ENCODE measurements around the gene TTBK2. TPM values are rescaled to one million over a fixed set of nuclear protein-coding genes. Genes with fewer than 3 reads are reported as not detected.

The TTBK2 gene
- total RNA-seq, 1 experiment from 2014 or later = 4.2 TPM

GRCh38 chr15:42879443-42879842, 41.1 kb downstream of the TTBK2 start:
- DNase-seq = no peak
- no peaks in the 10 kb centered on the region for H3K27me3 ChIP-seq (ENCODE audit: control insufficient read depth, insufficient read depth, low read length)
- no peaks in the 10 kb centered on the region for H3K36me3 ChIP-seq (replicated peaks; ENCODE audit: control insufficient read depth, insufficient read depth, low read length)
- H3K4me3 ChIP-seq (ENCODE audit: insufficient read depth, low read depth, low read length) = no peak overlapping the region

- Histone ChIP-seq H3K36me3 (replicated peaks; ENCODE audit: control insufficient read depth, insufficient read depth, low read length) (no peaks in the 10 kb centered on the region), H3K27me3 (ENCODE audit: control insufficient read depth, insufficient read depth, low read length) (no peaks in the 10 kb centered on the region), H3K4me3 (ENCODE audit: insufficient read depth, low read depth, low read length) (no peak overlapping the region)
- no peak for DNase-seq
These were observed 44.4 kb downstream of the TTBK2 start for GRCh38 chr15:42876224-42876623.

DNA sequence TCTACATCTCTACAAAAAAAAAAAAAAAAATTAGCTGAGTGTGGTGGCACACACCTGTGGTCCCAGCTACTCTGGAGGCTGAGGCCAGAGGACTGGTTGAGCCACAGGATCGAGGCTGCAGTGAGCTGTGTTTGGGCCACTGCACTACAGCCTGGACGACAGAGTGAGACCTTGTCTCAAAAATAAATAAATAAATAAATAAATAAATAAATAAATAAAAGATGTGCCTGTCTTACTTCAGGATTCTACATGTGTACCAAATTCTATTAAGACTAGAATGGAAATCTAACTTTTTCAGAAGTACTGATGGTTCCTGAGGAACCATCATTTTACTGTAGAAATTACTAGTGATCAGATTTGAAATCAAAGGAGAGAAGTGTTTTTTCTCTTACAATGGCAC, 51.9 kb downstream of the TTBK2 start:
- Histone ChIP-seq H3K36me3 (replicated peaks; ENCODE audit: control insufficient read depth, insufficient read depth, low read length) (no peaks in the 10 kb centered on the region), H3K4me3 (ENCODE audit: insufficient read depth, low read depth, low read length) (no peak overlapping the region), H3K27me3 (ENCODE audit: control insufficient read depth, insufficient read depth, low read length) (no peaks in the 10 kb centered on the region)
- no peak for DNase-seq

GRCh38 chr15:42863572-42864239, 56.9 kb downstream of the TTBK2 start:
- no peaks in the 10 kb centered on the region for H3K27me3 ChIP-seq (ENCODE audit: control insufficient read depth, insufficient read depth, low read length)
- H3K4me3 ChIP-seq (ENCODE audit: insufficient read depth, low read depth, low read length) = no peak overlapping the region
- no peaks in the 10 kb centered on the region for H3K36me3 ChIP-seq (replicated peaks; ENCODE audit: control insufficient read depth, insufficient read depth, low read length)
- DNase-seq = no peak

GRCh38 chr15:42858999-42859789, 61.4 kb downstream of the TTBK2 start:
- no peaks in the 10 kb centered on the region for H3K27me3 ChIP-seq (ENCODE audit: control insufficient read depth, insufficient read depth, low read length)

DNA sequence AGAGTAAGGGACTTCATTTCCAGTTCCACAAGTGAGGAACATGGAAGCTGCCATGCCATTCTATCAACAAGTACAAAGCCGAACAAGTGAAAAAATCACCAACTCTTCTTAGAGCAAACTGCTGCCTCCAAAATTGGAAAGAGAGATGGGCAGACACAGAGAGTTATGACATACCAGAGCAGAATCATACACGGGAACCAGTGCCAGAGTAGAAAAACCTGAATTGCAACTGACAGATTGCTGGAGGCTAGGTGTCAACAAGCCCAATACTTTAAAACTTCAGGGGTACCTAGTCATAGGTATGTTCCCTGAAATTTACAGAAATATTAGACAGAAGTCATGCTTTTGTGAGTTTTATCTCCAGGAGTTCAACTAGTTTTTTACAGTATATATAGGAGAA, 62.0 kb downstream of the TTBK2 start:
- no peak overlapping the region for H3K4me3 ChIP-seq (ENCODE audit: insufficient read depth, low read depth, low read length)
- H3K27me3 ChIP-seq (ENCODE audit: control insufficient read depth, insufficient read depth, low read length) = no peaks in the 10 kb centered on the region
- no peaks in the 10 kb centered on the region for H3K36me3 ChIP-seq (replicated peaks; ENCODE audit: control insufficient read depth, insufficient read depth, low read length)
- no peak for DNase-seq

More at GRCh38 chr15:42858999-42859789, 61.4 kb downstream of the TTBK2 start:
- Histone ChIP-seq H3K4me3 (ENCODE audit: insufficient read depth, low read depth, low read length) (no peak overlapping the region), H3K36me3 (replicated peaks; ENCODE audit: control insufficient read depth, insufficient read depth, low read length) (no peaks in the 10 kb centered on the region)
- no peak for DNase-seq

DNA sequence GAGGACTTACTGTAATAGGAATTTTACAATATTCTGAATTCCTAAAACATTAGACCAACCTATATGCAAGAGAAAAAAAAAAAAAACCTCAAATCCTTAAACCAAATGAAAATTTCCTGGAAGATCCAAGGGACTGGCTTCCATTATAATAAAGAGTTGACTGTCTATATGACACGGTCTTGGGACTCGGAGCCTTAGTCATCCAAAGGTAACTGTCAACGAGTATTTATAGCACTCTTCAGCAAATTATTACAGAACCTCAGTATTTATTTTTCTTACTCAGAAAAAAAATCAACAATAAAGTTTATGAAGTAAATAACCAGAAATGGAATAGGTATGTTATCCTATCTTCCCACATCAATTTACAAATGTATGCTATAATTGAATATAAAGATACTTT, 66.0 kb downstream of the TTBK2 start:
- H3K36me3 ChIP-seq (replicated peaks; ENCODE audit: control insufficient read depth, insufficient read depth, low read length) = no peaks in the 10 kb centered on the region
- H3K27me3 ChIP-seq (ENCODE audit: control insufficient read depth, insufficient read depth, low read length) = no peaks in the 10 kb centered on the region
- no peak overlapping the region for H3K4me3 ChIP-seq (ENCODE audit: insufficient read depth, low read depth, low read length)
- DNase-seq = no peak

DNA sequence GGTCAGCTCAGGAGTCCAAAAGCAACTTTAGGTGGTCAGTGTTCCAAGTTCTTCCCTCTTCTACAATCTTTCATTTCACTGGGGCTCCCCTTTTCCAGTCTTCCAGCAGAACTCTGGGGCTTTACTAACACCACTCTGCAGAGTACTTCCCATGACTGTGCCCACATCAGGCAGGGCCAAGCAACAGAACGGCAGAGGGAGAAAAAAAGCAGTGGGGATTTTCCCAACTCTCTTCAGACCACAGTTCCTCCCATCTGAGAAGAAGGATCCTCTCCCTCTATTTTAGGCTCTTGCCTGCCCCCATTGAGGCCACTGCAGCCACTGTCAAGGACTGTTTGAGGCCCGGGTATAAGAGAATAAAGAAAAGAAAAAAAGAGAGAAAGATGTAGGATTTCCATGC, 70.7 kb downstream of the TTBK2 start:
- H3K27me3 ChIP-seq (ENCODE audit: control insufficient read depth, insufficient read depth, low read length) = no peaks in the 10 kb centered on the region
- DNase-seq = no peak
- no peaks in the 10 kb centered on the region for H3K36me3 ChIP-seq (replicated peaks; ENCODE audit: control insufficient read depth, insufficient read depth, low read length)
- no peak overlapping the region for H3K4me3 ChIP-seq (ENCODE audit: insufficient read depth, low read depth, low read length)

- H3K36me3 ChIP-seq (replicated peaks; ENCODE audit: control insufficient read depth, insufficient read depth, low read length) = no peaks in the 10 kb centered on the region
- DNase-seq = no peak
- H3K4me3 ChIP-seq (ENCODE audit: insufficient read depth, low read depth, low read length) = no peak overlapping the region
- no peaks in the 10 kb centered on the region for H3K27me3 ChIP-seq (ENCODE audit: control insufficient read depth, insufficient read depth, low read length)
These were observed 71.7 kb downstream of the TTBK2 start for GRCh38 chr15:42848846-42849245.

- DNase-seq = peak; percentile 17
- H3K27me3 ChIP-seq (ENCODE audit: control insufficient read depth, insufficient read depth, low read length) = no peaks in the 10 kb centered on the region
- no peaks in the 10 kb centered on the region for H3K36me3 ChIP-seq (replicated peaks; ENCODE audit: control insufficient read depth, insufficient read depth, low read length)
- H3K4me3 ChIP-seq (ENCODE audit: insufficient read depth, low read depth, low read length) = no peak overlapping the region
These were observed 73.9 kb downstream of the TTBK2 start for GRCh38 chr15:42846647-42847046.

- Histone ChIP-seq H3K27me3 (ENCODE audit: control insufficient read depth, insufficient read depth, low read length) (no peaks in the 10 kb centered on the region), H3K4me3 (ENCODE audit: insufficient read depth, low read depth, low read length) (no peak overlapping the region), H3K36me3 (replicated peaks; ENCODE audit: control insufficient read depth, insufficient read depth, low read length) (no peaks in the 10 kb centered on the region)
- no peak for DNase-seq
These were observed 75.0 kb downstream of the TTBK2 start for GRCh38 chr15:42845581-42845980.

DNA sequence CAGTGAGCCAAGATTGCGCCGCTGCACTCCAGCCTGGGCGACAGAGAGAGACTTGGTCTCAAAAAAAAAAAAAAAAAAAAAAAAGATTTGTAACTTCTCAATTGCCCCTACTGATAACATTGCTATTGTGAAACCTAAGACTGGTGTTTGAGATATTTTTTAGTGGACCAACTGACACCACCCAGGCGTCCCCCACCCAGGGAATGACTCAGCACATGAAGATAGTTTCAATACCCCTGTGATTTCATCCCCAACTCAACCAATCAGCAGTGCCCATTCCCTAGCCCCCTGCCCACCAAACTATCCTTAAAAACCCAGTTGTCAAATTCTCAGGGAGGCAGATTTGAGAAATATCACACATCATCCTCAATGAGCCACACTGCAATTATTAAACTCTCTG, 76.9 kb downstream of the TTBK2 start:
- H3K27me3 ChIP-seq (ENCODE audit: control insufficient read depth, insufficient read depth, low read length) = no peaks in the 10 kb centered on the region
- no peak for DNase-seq
- no peaks in the 10 kb centered on the region for H3K36me3 ChIP-seq (replicated peaks; ENCODE audit: control insufficient read depth, insufficient read depth, low read length)
- no peak overlapping the region for H3K4me3 ChIP-seq (ENCODE audit: insufficient read depth, low read depth, low read length)

DNA sequence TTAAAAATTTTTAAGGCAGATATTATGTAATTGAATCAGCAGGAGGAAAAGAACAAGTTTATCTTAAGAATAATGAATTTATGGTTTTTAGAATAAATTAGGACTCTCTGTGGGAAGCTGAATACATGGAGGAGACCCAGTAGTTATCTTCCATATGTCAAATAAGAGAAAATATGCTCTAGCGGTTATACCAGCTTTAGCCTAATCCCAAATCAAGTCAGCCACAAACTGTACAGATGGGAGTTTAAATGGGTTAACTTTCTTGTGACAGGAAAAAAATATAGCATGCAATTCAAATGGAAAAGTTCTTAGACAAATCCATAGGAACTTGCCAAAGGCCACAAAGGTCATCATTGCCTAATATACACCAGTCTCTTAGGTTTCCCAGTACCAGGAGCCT, 84.3 kb downstream of the TTBK2 start:
- Histone ChIP-seq H3K4me3 (ENCODE audit: insufficient read depth, low read depth, low read length) (no peak overlapping the region), H3K36me3 (replicated peaks; ENCODE audit: control insufficient read depth, insufficient read depth, low read length) (no peaks in the 10 kb centered on the region), H3K27me3 (ENCODE audit: control insufficient read depth, insufficient read depth, low read length) (no peaks in the 10 kb centered on the region)
- no peak for DNase-seq

DNA sequence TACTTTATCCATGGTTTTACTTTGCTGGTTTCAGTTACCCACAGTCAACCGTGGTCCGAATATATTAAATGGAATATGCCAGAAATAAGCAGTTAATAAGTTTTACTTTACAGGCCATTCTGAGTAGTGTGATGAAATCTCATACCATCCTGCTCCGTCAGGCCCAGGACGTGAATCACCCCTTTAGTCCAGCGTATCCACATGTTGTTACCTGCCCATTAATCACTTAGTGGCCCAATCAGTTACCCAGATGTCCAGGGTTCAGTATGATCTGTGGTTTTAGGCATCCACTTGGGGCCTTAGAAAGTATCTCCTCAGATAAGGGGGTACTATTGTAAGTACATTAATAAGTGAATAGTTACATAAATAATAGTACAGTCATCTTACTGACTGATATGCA, 88.0 kb downstream of the TTBK2 start:
- no peak for DNase-seq
- Histone ChIP-seq H3K27me3 (ENCODE audit: control insufficient read depth, insufficient read depth, low read length) (no peaks in the 10 kb centered on the region), H3K36me3 (replicated peaks; ENCODE audit: control insufficient read depth, insufficient read depth, low read length) (no peaks in the 10 kb centered on the region; the same call in 1 of the 2 replicates), H3K4me3 (ENCODE audit: insufficient read depth, low read depth, low read length) (no peak overlapping the region)

DNA sequence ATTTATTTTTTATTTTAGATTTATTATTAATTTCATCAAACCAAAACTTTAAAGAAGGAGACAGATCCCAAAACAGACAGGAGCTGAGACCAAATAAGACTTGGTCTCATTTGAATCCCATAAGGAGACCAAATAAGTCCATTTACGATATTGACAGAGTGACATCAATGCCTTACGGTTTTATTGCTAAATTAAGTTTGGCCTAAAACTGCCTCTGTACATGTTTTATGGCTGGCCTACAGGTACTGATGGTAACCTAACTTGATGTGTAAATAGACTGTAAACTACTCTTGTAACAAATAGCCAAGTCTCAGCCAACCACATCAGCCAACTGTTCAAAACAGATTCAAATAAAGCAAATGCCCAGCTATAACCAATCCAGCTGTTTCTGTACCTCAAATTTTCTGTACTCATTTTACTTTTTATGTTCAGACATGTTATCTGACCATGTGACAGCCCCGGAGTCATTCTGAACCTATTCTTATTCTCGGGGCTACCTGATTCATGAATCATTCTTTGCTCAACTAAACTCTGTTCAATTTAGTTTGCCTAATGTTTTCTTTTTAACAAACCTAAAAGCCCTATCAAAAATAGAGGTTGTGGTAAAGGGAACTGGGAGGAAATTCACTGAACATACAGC, 94.2 kb downstream of the TTBK2 start:
- no peak overlapping the region for H3K4me3 ChIP-seq (ENCODE audit: insufficient read depth, low read depth, low read length)
- DNase-seq = no peak
- no peaks in the 10 kb centered on the region; the same call in 1 of the 2 replicates for H3K36me3 ChIP-seq (replicated peaks; ENCODE audit: control insufficient read depth, insufficient read depth, low read length)
- H3K27me3 ChIP-seq (ENCODE audit: control insufficient read depth, insufficient read depth, low read length) = no peaks in the 10 kb centered on the region

Data from H7 (cell line).